Amniotic stem cell (primary cell): ENCODE measurements around the gene CENPP.
"Not testable (repeated sequence)": the region's sequence is repeated elsewhere in the genome, so short reads cannot be mapped to it uniquely, and the experiment has no call there.

Source experiments
- DNase-seq: peaks from one replicate; lab custom pipeline; 2025; lab: John Stamatoyannopoulos, UW

CENPP gene

GRCh38 chr9:92616199-92616641 is 290.5 kb downstream of the CENPP start:
- DNase-seq: no peak

GRCh38 chr9:92616655-92617111 is 290.9 kb downstream of the CENPP start:
- DNase-seq: no peak

GRCh38 chr9:92617195-92617813 is 291.6 kb downstream of the CENPP start:
- DNase-seq: no peak

- no peak for DNase-seq
Measured at GRCh38 chr9:92617951-92618510, 292.3 kb downstream of the CENPP start.

GRCh38 chr9:92618633-92619225 is 293.0 kb downstream of the CENPP start:
- DNase-seq: no peak

GRCh38 chr9:92619601-92620300 is 294.0 kb downstream of the CENPP start:
- no peak for DNase-seq

GRCh38 chr9:92620845-92621244 is 295.1 kb downstream of the CENPP start:
- no peak for DNase-seq

- not testable (repeated sequence) for DNase-seq
Measured at GRCh38 chr9:92623936-92624335, 298.2 kb downstream of the CENPP start.

GRCh38 chr9:92626484-92626883 is 300.7 kb downstream of the CENPP start:
- DNase-seq: no peak

- DNase-seq: no peak
Measured at GRCh38 chr9:92627651-92628050, 301.9 kb downstream of the CENPP start.

- no peak for DNase-seq
Measured at GRCh38 chr9:92631452-92632343, 305.9 kb downstream of the CENPP start.

GRCh38 chr9:92632641-92633040 is 306.9 kb downstream of the CENPP start:
- no peak for DNase-seq

GRCh38 chr9:92633614-92634278 is 308.0 kb downstream of the CENPP start:
- no peak for DNase-seq

- peak; percentile 12 for DNase-seq
Measured at GRCh38 chr9:92634712-92635605, 309.2 kb downstream of the CENPP start.

- DNase-seq: no peak
Measured at GRCh38 chr9:92635760-92636159, 310.0 kb downstream of the CENPP start.

GRCh38 chr9:92636627-92637026 is 310.9 kb downstream of the CENPP start:
- no peak for DNase-seq

GRCh38 chr9:92637326-92637725 is 311.6 kb downstream of the CENPP start:
- no peak for DNase-seq

GRCh38 chr9:92637886-92638620 is 312.3 kb downstream of the CENPP start:
- DNase-seq: no peak

- DNase-seq: no peak
Measured at GRCh38 chr9:92638621-92639101, 312.9 kb downstream of the CENPP start.
